Smooth muscle cell (in vitro differentiated cells): ENCODE data around the gene PRSS33. TPM values are rescaled to one million over a fixed set of nuclear protein-coding genes. Genes with fewer than 3 reads are reported as not detected.

Source experiments
- DNase-seq: peaks from one replicate; lab custom pipeline; 2025; ENCODE audit not compliant: unreplicated experiment; lab: John Stamatoyannopoulos, UW
- H2AFZ ChIP-seq: fragments of 200-600 bp; sonication (generic); 2 replicates; pipeline ENCODE4 v1.6.0; 2016; ENCODE audit warnings: antibody characterized with exemption, low read depth, mild to moderate bottlenecking
- H3F3A ChIP-seq: fragments of 200-600 bp; sonication (generic); 2 replicates; pipeline ENCODE4 v1.6.0; 2017; ENCODE audit warnings: antibody characterized with exemption, low read depth
- H3K27ac ChIP-seq: fragments of 200-600 bp; sonication (generic); 2 replicates; pipeline ENCODE4 v1.5.1; 2016; ENCODE audit warnings: low read depth, mild to moderate bottlenecking
- H3K27me3 ChIP-seq: fragments of 200-600 bp; sonication (generic); 2 replicates; pipeline ENCODE4 v1.6.1; 2016; ENCODE audit warnings: low read depth, mild to moderate bottlenecking
- H3K36me3 ChIP-seq: fragments of 200-600 bp; sonication (generic); 2 replicates; pipeline ENCODE4 v1.5.1; 2016; ENCODE audit warnings: low read depth
- H3K4me1 ChIP-seq: fragments of 200-600 bp; sonication (generic); 2 replicates; pipeline ENCODE4 v1.5.1; 2016; ENCODE audit warnings: low read depth
- H3K4me2 ChIP-seq: fragments of 200-600 bp; sonication (generic); 2 replicates; pipeline ENCODE4 v1.6.0; 2016; ENCODE audit warnings: mild to moderate bottlenecking
- H3K4me3 ChIP-seq: fragments of 200-600 bp; sonication (generic); 2 replicates; pipeline ENCODE4 v1.5.1; 2016; ENCODE audit warnings: mild to moderate bottlenecking
- H3K79me2 ChIP-seq: fragments of 200-600 bp; sonication (generic); 2 replicates; pipeline ENCODE4 v1.6.0; 2016; ENCODE audit warnings: low read depth, mild to moderate bottlenecking
- H3K9ac ChIP-seq: fragments of 200-600 bp; sonication (generic); 2 replicates; pipeline ENCODE4 v1.6.0; 2016; ENCODE audit warnings: low read depth
- H3K9me3 ChIP-seq: fragments of 200-600 bp; sonication (generic); replicated peaks from 2 replicates; pipeline ENCODE4 v1.5.1; 2016; ENCODE audit warnings: low read depth
- H4K20me1 ChIP-seq: fragments of 200-600 bp; sonication (generic); 2 replicates; pipeline ENCODE4 v1.6.0; 2016; ENCODE audit warnings: low read depth
- WGBS: methylation state at CpG from one replicate; pipeline ENCODE4 v1.1.7; 2016; ENCODE audit warnings: low lambda C conversion rate; 5-methylcytosine and 5-hydroxymethylcytosine counted together
- polyA plus RNA-seq: library from polyadenylated mRNA; unstranded; fragments of >200 nt; fragmentation: Nextera tagmentation; extraction: Ambion mirVana; gene quantifications from 2 replicates; pipeline ENCODE4 v1.2.1, GENCODE V29; 2016
- total RNA-seq: library from RNA; depleted of rRNA; stranded (reverse); fragments of >200 nt; gene quantifications from 2 replicates; pipeline ENCODE4 v1.2.3, GENCODE V29; 2014
- TF ChIP-seq, protein P1 (sequence below): fragments of 200-600 bp; sonication (generic); IDR thresholded peaks from 2 replicates; pipeline ENCODE4 v1.5.1; 2017; ENCODE audit warnings: borderline replicate concordance, mild to moderate bottlenecking, antibody characterized with exemption; ENCODE audit not compliant: insufficient read depth, poor library complexity, severe bottlenecking

Gene PRSS33
- total and polyA plus RNA-seq, 2 experiments from 2014 or later = not detected

GRCh38 chr16:2768403-2769089, 18.8 kb downstream of the PRSS33 start:
- Histone ChIP-seq H3K4me2 (no peak overlapping the region), H3K4me1 (no peaks in the 10 kb centered on the region), H3K27me3 (no peaks in the 10 kb centered on the region), H3K4me3 (no peak overlapping the region), H3F3A (peaks cover 34% of the 10 kb centered on the region), H4K20me1 (peaks cover 94% of the 10 kb centered on the region), H2AFZ (no peak overlapping the region), H3K9me3 (no peaks in the 10 kb centered on the region), H3K9ac (no peak overlapping the region), H3K27ac (no peak overlapping the region), H3K36me3 (peaks cover 16% of the 10 kb centered on the region), H3K79me2 (peaks cover 59% of the 10 kb centered on the region)
- DNase-seq = no peak
- WGBS = 92% methylated on average over 14 of the region's 17 CpGs
- TF ChIP-seq, protein P1, sequence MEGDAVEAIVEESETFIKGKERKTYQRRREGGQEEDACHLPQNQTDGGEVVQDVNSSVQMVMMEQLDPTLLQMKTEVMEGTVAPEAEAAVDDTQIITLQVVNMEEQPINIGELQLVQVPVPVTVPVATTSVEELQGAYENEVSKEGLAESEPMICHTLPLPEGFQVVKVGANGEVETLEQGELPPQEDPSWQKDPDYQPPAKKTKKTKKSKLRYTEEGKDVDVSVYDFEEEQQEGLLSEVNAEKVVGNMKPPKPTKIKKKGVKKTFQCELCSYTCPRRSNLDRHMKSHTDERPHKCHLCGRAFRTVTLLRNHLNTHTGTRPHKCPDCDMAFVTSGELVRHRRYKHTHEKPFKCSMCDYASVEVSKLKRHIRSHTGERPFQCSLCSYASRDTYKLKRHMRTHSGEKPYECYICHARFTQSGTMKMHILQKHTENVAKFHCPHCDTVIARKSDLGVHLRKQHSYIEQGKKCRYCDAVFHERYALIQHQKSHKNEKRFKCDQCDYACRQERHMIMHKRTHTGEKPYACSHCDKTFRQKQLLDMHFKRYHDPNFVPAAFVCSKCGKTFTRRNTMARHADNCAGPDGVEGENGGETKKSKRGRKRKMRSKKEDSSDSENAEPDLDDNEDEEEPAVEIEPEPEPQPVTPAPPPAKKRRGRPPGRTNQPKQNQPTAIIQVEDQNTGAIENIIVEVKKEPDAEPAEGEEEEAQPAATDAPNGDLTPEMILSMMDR = no peak

DNA sequence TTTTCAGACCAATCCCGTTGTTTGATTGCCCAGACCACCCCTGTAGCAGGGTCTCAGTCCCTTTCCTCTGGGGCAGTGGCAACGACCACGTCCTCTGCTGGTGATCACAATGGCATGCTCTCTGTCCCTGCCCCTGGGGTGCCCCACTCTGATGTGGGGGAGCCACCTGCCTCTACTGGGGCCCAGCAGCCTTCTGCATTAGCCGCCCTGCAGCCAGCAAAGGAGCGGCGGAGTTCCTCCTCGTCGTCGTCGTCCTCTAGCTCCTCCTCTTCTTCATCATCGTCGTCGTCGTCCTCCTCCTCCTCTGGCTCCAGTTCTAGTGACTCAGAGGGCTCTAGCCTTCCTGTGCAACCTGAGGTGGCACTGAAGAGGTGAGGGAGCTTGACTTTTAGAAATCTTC, 19.5 kb downstream of the PRSS33 start:
- WGBS = 97% methylated on average over 14 of the region's 14 CpGs
- DNase-seq = no peak
- no peaks in the 10 kb centered on the region for H3K4me1 ChIP-seq
- no peak overlapping the region for H3K4me3 ChIP-seq
- no peaks in the 10 kb centered on the region for H3K9me3 ChIP-seq
- H3K36me3 ChIP-seq = peaks cover 22% of the 10 kb centered on the region
- H4K20me1 ChIP-seq = peaks cover 97% of the 10 kb centered on the region
- no peak overlapping the region for H3K4me2 ChIP-seq
- H3K27ac ChIP-seq = no peak overlapping the region
- no peak overlapping the region for H2AFZ ChIP-seq
- H3K9ac ChIP-seq = no peak overlapping the region
- H3K79me2 ChIP-seq = peaks cover 60% of the 10 kb centered on the region
- no peaks in the 10 kb centered on the region for H3K27me3 ChIP-seq
- TF ChIP-seq, protein P1 = no peak
- peaks cover 34% of the 10 kb centered on the region for H3F3A ChIP-seq

- H3K4me3 ChIP-seq = no peak overlapping the region
- no peaks in the 10 kb centered on the region for H3K9me3 ChIP-seq
- no peaks in the 10 kb centered on the region for H3K4me1 ChIP-seq
- peaks cover 65% of the 10 kb centered on the region for H3K79me2 ChIP-seq
- H3K27ac ChIP-seq = no peak overlapping the region
- DNase-seq = no peak
- H3K36me3 ChIP-seq = peaks cover 27% of the 10 kb centered on the region
- peaks cover 34% of the 10 kb centered on the region for H3F3A ChIP-seq
- 98% methylated on average over 19 of the region's 19 CpGs for WGBS
- no peaks in the 10 kb centered on the region for H3K27me3 ChIP-seq
- peaks cover 100% of the 10 kb centered on the region for H4K20me1 ChIP-seq
- no peak overlapping the region for H2AFZ ChIP-seq
- TF ChIP-seq, protein P1 = no peak
- H3K9ac ChIP-seq = no peak overlapping the region
- no peak overlapping the region for H3K4me2 ChIP-seq
Measured at GRCh38 chr16:2767140-2767731, 20.1 kb downstream of the PRSS33 start.
